22Rv1 (cell line): ENCODE data around the gene MAP1LC3A.

Experiments used
- ZFX ChIP-seq: fragments of 450-650 bp; IDR thresholded peaks from 2 replicates; pipeline ENCODE4 v1.6.1; 2017; ENCODE audit warnings: antibody characterized with exemption, borderline replicate concordance
- TF ChIP-seq, protein P1 (sequence below): fragments of 450-650 bp; IDR thresholded peaks from 2 replicates; pipeline ENCODE4 v1.5.1; 2017; ENCODE audit warnings: mild to moderate bottlenecking

DNA sequence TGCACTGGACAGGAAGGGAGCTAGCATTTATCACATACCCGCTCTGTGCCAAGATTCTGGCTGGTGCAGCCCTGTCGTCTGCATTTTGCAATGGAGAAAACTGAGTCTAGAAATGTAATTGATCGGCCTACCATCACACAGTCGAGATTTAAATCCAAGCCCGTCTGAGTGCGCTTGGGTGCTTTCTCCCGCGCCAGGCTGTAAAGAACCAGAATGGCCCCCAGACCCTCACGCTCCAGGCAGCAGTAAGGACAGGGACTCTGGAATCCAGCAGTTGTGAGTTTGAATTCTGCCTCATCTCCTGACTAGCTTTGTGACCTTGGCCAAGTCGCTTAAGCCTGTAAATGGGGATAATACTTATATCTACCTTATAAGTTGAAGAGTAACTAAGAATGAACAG lies 31.5 kb upstream of the MAP1LC3A start:
- TF ChIP-seq, protein P1, sequence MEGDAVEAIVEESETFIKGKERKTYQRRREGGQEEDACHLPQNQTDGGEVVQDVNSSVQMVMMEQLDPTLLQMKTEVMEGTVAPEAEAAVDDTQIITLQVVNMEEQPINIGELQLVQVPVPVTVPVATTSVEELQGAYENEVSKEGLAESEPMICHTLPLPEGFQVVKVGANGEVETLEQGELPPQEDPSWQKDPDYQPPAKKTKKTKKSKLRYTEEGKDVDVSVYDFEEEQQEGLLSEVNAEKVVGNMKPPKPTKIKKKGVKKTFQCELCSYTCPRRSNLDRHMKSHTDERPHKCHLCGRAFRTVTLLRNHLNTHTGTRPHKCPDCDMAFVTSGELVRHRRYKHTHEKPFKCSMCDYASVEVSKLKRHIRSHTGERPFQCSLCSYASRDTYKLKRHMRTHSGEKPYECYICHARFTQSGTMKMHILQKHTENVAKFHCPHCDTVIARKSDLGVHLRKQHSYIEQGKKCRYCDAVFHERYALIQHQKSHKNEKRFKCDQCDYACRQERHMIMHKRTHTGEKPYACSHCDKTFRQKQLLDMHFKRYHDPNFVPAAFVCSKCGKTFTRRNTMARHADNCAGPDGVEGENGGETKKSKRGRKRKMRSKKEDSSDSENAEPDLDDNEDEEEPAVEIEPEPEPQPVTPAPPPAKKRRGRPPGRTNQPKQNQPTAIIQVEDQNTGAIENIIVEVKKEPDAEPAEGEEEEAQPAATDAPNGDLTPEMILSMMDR: no peak
- no peak for TF ChIP-seq ZFX
